Transverse colon (tissue), 4 donors: ENCODE data around the gene FMO2. TPM values are rescaled to one million over a fixed set of nuclear protein-coding genes. Genes with fewer than 3 reads are reported as not detected.
A peak's percentile ranks its signal among the peaks of the same experiment; 100 is the strongest.

Experiments
- DNase-seq: peaks from one replicate; pipeline ENCODE4 v3.0.0-alpha.2; 2019
- H3K27ac ChIP-seq, 4 donors: fragments of 200-600 bp; sonication (generic); 2 replicates each; pipeline ENCODE4 v1.5.1; 2016 to 2018; ENCODE audit warnings: inconsistent platforms in 4 of 4
- H3K27me3 ChIP-seq: fragments of 200-600 bp; sonication (generic); 2 replicates; pipeline ENCODE4 v1.5.1; 2017; ENCODE audit warnings: inconsistent platforms
- H3K36me3 ChIP-seq, 4 donors: fragments of 200-600 bp; sonication (generic); 2 replicates each; pipeline ENCODE4 v1.5.1; 2017 to 2019; ENCODE audit warnings: inconsistent platforms in 4 of 4
- H3K4me1 ChIP-seq, 4 donors: fragments of 200-600 bp; sonication (generic); 2 replicates each; pipeline ENCODE4 v1.5.1; 2017 to 2020; ENCODE audit warnings: inconsistent platforms in 4 of 4
- H3K4me3 ChIP-seq, 4 donors: fragments of 200-600 bp; sonication (generic); 1 replicate in 1 of 4; 2 replicates in 3 of 4; pipeline versions ENCODE4 v1.5.1 to v1.6.1; 2017 to 2019; ENCODE audit warnings: inconsistent platforms in 4 of 4
- H3K9me3 ChIP-seq, 2 donors: fragments of 200-600 bp; sonication (generic); 2 replicates each; pipeline ENCODE4 v1.5.1; 2017 to 2019; ENCODE audit warnings: inconsistent platforms in 2 of 2
- EP300 ChIP-seq: sonication (generic); formaldehyde crosslinking; IDR thresholded peaks from one replicate; pipeline ENCODE4 v1.6.1; 2017; ENCODE audit warnings: antibody characterized with exemption, low read depth
- POLR2A ChIP-seq: fragments of 450-650 bp; IDR thresholded peaks from one replicate; pipeline ENCODE4 v1.6.1; 2016; ENCODE audit warnings: antibody characterized with exemption, mild to moderate bottlenecking, moderate library complexity
- POLR2AphosphoS5 ChIP-seq, 3 donors: sonication (generic); formaldehyde crosslinking; IDR thresholded peaks; one replicate each; pipeline ENCODE4 v1.6.1; 2016; ENCODE audit warnings: antibody characterized with exemption in 3 of 3
- WGBS, 2 donors: methylation state at CpG; one replicate each; pipeline ENCODE4 v1.1.5; 2018; ENCODE audit warnings: low coverage in 1 of 2; 5-methylcytosine and 5-hydroxymethylcytosine counted together
- in situ Hi-C, 4 donors: fragments of 200-750 bp; cut with MboI; loops; one replicate each; pipeline versions ENCODE4 v1.15.0 to v1.15.1; 2017; ENCODE audit warnings: low sequenced_read_pairs in 3 of 4, low pct_ligation_motif_present in 1 of 4, low pct_unique_long_range_greater_than_20kb in 1 of 4
- intact Hi-C: fragments of 100-400 bp; cut with DNase I; formaldehyde crosslinking; loops from one replicate; pipeline ENCODE4 v1.15.1; 2023; ENCODE audit warnings: low total_unique reads
- small RNA-seq, 4 donors: library from RNA; depleted of rRNA; stranded (forward); fragments of <200 nt; gene quantifications; one replicate each; pipeline ENCODE3, GENCODE V24; 2016
- total RNA-seq, 4 donors: library from RNA; depleted of rRNA; stranded (reverse); fragments of >200 nt; gene quantifications; one replicate each; pipeline ENCODE4 v1.1.0, GENCODE V29; 2016
- TF ChIP-seq, protein P1 (sequence below), 5 experiments: fragments of 200-600 bp in 3 of 5; fragments of 450-650 bp in 2 of 5; sonication (generic) in 3 of 5; IDR thresholded peaks; 1 replicate in 2 of 5; 2 replicates in 3 of 5; pipeline ENCODE4 v1.5.1; 2016 to 2017; ENCODE audit warnings: antibody characterized with exemption in 5 of 5, inconsistent platforms in 3 of 5, mild to moderate bottlenecking in 2 of 5, moderate library complexity in 1 of 5

The FMO2 gene
- total RNA-seq, 4 donors from 2014 or later, result 3.0 to 12.5 (median 4.9) TPM; not detected in 1

DNA sequence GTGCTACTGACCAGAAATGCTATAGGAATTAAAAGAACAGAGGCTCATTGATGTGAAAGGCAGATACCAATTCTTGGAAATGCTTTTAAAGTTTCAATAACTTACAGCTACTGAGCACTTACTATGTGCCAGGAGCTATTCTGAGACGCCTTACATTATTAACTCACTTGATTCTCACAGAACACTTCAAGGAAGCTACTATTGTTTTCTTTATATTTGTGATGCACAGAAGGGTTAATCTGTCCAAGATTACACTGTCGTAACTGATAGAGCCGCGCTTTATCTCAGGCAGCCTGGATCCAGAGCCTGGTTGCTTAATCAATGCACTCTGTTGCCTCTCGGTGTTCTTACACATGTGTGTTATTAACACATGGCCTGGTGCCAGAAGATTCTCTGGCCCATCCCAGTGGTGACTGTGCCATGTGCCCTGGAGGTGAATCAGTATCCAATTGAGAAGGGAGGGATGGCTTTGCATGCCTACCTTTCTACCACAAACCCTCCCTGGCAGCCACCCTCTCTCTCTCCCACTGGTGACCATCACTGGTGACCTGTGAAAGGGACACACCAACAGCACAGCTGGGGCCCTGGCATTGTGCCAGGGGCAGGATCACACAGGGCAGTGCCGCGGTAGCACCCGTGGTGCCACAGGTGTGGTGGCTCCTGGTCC is 72.0 kb downstream of the FMO2 start:
- H3K9me3 ChIP-seq, result no peaks in the 10 kb centered on the region
- H3K27ac ChIP-seq, result no peak overlapping the region
- peak; percentile 76 for DNase-seq
- H3K27me3 ChIP-seq, result peaks cover 5% of the 10 kb centered on the region
- H3K36me3 ChIP-seq, result no peaks in the 10 kb centered on the region
- no peak overlapping the region for H3K4me3 ChIP-seq
- H3K4me1 ChIP-seq, result peaks cover 0 to 13% (median 7%) of the 10 kb centered on the region in 4 donors
- WGBS, 2 donors, result 56 to 59% methylated on average over 5 to 8 of the region's 8 CpGs
- intact Hi-C loops (no loop called here), in situ Hi-C loops (no loop called here)
- TF ChIP-seq EP300, result no peak
- TF ChIP-seq POLR2AphosphoS5 (IDR thresholded peaks at IDR 0.05), result peak in 1 of 3 donors; percentile 48
- TF ChIP-seq, protein P1, sequence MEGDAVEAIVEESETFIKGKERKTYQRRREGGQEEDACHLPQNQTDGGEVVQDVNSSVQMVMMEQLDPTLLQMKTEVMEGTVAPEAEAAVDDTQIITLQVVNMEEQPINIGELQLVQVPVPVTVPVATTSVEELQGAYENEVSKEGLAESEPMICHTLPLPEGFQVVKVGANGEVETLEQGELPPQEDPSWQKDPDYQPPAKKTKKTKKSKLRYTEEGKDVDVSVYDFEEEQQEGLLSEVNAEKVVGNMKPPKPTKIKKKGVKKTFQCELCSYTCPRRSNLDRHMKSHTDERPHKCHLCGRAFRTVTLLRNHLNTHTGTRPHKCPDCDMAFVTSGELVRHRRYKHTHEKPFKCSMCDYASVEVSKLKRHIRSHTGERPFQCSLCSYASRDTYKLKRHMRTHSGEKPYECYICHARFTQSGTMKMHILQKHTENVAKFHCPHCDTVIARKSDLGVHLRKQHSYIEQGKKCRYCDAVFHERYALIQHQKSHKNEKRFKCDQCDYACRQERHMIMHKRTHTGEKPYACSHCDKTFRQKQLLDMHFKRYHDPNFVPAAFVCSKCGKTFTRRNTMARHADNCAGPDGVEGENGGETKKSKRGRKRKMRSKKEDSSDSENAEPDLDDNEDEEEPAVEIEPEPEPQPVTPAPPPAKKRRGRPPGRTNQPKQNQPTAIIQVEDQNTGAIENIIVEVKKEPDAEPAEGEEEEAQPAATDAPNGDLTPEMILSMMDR (IDR thresholded peaks at IDR 0.05), result no peak
- TF ChIP-seq POLR2A, result no peak

DNA sequence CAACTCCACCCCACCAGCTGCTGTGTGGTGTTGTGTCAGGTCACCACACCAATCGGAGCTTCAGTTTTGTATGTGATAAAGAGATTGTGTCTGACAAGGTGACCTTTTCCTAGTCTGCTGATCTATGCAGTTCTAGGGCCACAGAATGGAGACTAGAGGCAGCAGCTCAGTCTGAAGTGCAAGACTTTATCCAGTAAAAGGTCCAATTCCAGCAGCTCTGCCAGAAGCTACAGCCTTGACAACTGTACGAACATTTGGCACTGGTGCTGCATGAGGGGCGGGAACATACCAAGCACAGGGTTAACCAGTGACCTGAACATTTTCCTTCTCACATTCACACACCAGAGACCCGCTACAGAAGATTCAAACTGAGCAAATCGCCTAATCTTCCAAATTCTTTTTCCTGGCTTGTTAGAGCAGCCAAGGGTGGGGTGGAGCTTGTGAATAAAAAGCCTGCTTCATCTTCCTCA is 72.5 kb downstream of the FMO2 start:
- Histone ChIP-seq H3K9me3 (no peaks in the 10 kb centered on the region), H3K27ac (no peak overlapping the region), H3K4me1 (peaks cover 0 to 13% (median 7%) of the 10 kb centered on the region in 4 donors), H3K27me3 (peaks cover 5% of the 10 kb centered on the region), H3K4me3 (no peak overlapping the region), H3K36me3 (no peaks in the 10 kb centered on the region)
- in situ Hi-C loops (no loop called here), intact Hi-C loops (no loop called here)
- TF ChIP-seq POLR2A, result no peak
- TF ChIP-seq EP300, result no peak
- TF ChIP-seq, protein P1 (IDR thresholded peaks at IDR 0.05), result no peak
- no peak for TF ChIP-seq POLR2AphosphoS5 (IDR thresholded peaks at IDR 0.05)
- DNase-seq, result no peak
- 63% methylated on average over 5 of the region's 5 CpGs; no CpG with 5 or more reads in 1 of the 2 donors for WGBS, 2 donors

DNA sequence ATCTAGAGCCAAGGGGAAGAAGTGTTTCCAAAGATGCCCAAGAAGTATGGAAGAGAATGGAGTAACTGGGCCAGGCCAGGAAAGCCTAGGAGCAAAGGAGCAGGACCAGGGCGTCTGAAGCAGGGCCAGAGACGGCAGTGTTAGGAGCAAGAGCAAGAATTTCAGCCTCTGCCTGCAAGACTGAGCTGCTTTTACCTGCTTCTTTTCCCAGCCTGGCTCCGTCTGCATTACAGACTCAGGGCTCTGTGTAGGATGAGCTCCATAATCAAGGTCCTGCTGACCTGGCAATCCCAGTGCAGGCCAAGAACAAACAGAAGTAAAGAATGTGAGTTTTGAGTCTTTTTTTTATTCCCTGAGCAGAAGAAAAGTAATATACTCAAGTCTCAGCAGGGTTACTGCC is 73.3 kb downstream of the FMO2 start:
- Histone ChIP-seq H3K4me1 (peaks cover 0 to 13% (median 7%) of the 10 kb centered on the region in 4 donors), H3K9me3 (no peaks in the 10 kb centered on the region), H3K36me3 (no peaks in the 10 kb centered on the region), H3K4me3 (no peak overlapping the region), H3K27ac (no peak overlapping the region), H3K27me3 (peaks cover 2% of the 10 kb centered on the region)
- DNase-seq, result no peak
- no peak for TF ChIP-seq POLR2A
- TF ChIP-seq EP300, result no peak
- TF ChIP-seq, protein P1 (IDR thresholded peaks at IDR 0.05), result no peak
- TF ChIP-seq POLR2AphosphoS5 (IDR thresholded peaks at IDR 0.05), result no peak
- intact Hi-C loops, result no loop called here
- 61 to 87% methylated on average over 2 to 3 of the region's 3 CpGs for WGBS, 2 donors
- in situ Hi-C loops, result no loop called here

DNA sequence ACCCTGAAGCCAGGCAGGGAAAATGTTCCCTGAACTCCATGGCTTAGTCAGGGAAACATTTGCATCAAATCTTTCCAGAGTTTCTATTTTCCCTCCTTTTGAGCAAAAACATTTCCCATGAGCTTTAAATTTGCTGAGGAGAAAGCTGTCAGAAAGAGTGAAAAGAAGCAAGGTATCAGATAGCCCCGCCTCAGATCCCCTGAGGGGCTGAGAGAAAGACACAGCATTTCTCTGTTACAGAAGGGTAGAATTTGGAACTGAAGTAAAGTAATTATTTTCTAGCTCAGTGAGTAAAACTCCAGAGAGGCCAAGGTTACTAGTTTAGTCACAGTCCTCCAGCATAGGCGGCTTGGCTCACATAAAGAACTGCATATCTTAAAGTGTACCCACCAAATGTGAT is 73.8 kb downstream of the FMO2 start:
- H3K27me3 ChIP-seq, result no peaks in the 10 kb centered on the region
- intact Hi-C loops (no loop called here), in situ Hi-C loops (no loop called here)
- peaks cover 0 to 13% (median 7%) of the 10 kb centered on the region in 4 donors for H3K4me1 ChIP-seq
- TF ChIP-seq POLR2AphosphoS5 (IDR thresholded peaks at IDR 0.05), result no peak
- TF ChIP-seq EP300, result no peak
- TF ChIP-seq POLR2A, result no peak
- TF ChIP-seq, protein P1 (IDR thresholded peaks at IDR 0.05), result no peak
- no peak overlapping the region for H3K27ac ChIP-seq
- H3K4me3 ChIP-seq, result no peak overlapping the region
- H3K9me3 ChIP-seq, result no peaks in the 10 kb centered on the region
- H3K36me3 ChIP-seq, result no peaks in the 10 kb centered on the region
- DNase-seq, result no peak
- WGBS, 2 donors, result 64 to 86% methylated on average over 1 to 2 of the region's 2 CpGs

Small RNA genes within 50 kb of the gene (small RNA-seq; reads per million reads assigned to genes)
- 0 reads per million in 4 donors for gene RF00019

Other genes with a start within 250 kb of the FMO2 start
- gene MROH9, start 249.8 kb upstream of the FMO2 start, total RNA-seq, result not detected
- 1 to 10 TPM in 2 of 4 donors, under 1 TPM in 1, not detected in 1; 0.55 to 1.9 (median 1.7) TPM for gene FMO3, start 94.4 kb upstream of the FMO2 start, total RNA-seq
- gene FMO1, start 63.2 kb downstream of the FMO2 start, total RNA-seq, result not detected
- 100 to 1,000 TPM in 1 of 4 donors, 10 to 100 TPM in 1, 1 to 10 TPM in 1, under 1 TPM in 1; 1.00 to 178 (median 17.6) TPM for gene FMO4, start 128.9 kb downstream of the FMO2 start, total RNA-seq